HK-2 (cell line): ENCODE data around the gene MYO9B.
"Not testable (repeated sequence)": the region's sequence is repeated elsewhere in the genome, so short reads cannot be mapped to it uniquely, and the experiment has no call there.

Experiments
- DNase-seq: peaks from one replicate; pipeline ENCODE4 v3.0.0-alpha.2; 2018; ENCODE audit not compliant: unreplicated experiment

The MYO9B gene

DNA sequence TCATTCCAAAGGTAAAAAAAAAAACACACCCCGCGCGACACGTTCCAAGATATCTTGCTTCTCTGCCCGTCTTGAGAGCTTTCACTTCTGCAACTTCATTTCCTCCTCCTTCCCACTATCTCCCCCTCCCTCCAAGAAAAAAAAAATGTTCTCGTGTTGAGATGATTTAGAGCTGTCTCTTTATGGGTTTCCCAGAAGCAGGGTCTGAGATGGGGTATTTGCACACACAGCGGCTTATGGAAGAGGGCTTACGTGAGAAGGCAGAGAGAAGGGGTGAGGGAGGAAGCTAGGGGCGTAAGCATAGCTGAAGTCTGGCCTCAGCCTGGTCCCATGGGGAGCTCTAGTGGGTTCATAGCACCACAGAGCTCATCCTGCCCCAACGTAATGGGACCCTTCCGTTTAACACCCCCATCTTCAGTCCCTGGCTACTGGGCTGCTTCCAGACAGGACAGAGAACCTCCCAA, 108.3 kb downstream of the MYO9B start:
- no peak for DNase-seq

DNA sequence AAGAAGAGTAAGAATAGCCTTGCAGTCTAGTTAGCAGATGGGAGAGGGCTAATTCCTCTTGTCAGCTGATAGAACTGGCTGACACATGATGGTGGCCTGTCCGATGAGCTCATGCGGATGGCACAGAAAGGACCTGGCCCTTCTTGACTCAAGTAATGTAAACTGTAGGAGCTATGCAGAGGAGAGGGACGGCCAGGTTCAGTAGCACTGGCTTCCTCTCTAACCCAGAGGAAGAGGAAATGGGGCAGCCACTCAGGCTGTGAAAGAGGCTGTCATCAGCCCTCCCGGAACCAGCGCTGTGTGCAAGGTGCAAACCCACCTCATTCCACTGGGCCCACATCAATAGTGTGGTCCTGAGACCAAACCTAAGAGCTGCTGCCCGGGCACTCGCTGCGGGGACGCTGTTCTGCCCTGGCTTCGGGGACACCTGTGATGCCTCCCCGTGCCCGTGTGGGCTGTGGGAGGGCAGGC, 108.8 kb downstream of the MYO9B start:
- no peak for DNase-seq

DNA sequence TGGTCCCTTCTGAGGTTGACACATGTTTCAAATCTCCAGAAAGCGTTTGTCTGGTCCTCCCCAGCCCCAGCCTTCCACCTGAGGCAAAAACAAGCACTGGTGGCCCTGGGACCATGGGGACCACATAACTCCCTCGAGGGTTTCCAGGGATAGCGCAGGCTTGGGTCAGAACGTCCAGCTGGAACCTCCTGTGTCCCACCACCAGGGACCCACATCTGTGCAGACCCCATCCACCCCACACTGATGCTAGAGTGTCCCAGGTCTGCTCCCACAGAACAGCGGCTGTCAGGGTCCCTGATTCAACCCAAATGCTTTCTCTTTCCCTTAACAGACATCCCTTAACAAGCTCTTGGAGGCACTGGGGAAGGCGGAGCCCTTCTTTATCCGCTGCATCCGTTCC, 110.0 kb downstream of the MYO9B start:
- DNase-seq: no peak

DNA sequence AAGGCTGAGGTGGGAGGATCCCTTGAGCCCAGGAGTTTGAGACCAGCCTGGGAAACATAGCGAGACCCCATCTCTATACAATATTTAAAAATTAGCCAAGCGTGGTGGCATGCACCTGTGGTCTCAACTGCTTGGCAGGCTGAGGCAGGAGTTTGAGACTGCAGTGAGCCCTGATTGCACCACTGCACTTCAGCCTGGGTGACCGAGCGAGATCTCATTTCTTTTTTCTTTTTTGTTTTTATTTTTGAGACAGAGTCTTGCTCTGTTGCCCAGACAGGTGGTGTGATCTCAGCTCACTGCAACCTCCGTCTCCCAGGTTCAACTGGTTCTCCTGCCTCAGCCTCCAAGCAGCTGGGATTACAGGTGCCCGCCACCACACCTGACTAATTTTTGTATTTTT, 116.2 kb downstream of the MYO9B start:
- not testable (repeated sequence) for DNase-seq

DNA sequence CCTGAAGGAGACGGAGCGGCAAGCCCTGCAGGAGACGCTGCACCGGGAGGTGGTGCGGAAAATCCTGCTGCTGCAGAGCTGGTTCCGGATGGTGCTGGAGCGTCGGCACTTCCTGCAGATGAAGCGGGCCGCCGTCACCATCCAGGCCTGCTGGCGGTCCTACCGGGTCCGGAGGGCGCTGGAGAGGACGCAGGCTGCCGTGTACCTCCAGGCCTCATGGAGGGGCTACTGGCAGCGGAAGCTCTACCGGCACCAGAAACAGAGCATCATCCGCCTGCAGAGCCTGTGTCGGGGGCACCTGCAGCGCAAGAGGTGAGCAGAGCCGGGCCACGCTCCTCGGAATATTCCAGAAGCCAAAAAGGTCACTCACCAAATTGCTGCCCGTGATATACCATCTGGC, 117.2 kb downstream of the MYO9B start:
- no peak for DNase-seq

GRCh38 chr19:17194608-17195007, 119.0 kb downstream of the MYO9B start:
- no peak for DNase-seq

GRCh38 chr19:17195106-17195505, 119.5 kb downstream of the MYO9B start:
- no peak for DNase-seq

DNA sequence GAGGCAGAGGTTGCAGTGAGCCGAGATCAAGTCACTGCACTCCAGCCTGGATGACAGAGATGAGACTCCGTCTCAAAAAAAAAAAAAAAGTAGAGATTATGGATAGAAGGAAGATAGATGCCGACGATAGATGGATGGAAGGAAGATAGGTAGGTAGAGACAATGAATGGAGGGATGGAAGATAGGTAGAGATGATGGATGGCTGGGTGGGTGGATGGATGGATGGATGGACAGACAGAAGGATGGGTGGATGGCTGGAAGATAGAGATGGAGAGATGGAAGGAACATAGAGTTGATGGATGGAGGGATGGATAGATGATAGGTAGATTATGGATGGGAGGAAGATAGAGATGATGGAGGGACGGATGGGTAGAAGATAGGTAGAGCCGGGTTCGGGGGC, 121.0 kb downstream of the MYO9B start:
- no peak for DNase-seq

DNA sequence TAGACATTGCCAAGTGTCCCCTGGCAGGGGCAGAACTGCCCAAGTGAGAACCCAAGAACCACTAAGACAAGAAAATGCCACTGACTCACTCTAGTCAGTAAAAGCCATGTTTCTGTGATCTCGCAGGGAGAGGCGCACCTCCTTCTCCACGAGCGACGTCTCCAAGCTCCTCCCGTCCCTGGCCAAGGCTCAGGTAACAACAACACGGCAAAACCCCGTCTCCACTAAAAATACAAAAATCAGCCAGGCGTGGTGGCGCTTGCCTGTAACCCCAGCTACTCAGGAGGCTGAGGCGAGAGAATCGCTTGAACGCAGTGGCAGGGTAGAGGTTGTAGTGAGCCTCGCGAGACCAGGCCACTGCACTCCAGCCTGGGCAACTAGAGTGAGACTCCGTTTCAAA, 122.1 kb downstream of the MYO9B start:
- DNase-seq: no peak

- DNase-seq: no peak
Measured at GRCh38 chr19:17200408-17201079, 125.0 kb downstream of the MYO9B start.

DNA sequence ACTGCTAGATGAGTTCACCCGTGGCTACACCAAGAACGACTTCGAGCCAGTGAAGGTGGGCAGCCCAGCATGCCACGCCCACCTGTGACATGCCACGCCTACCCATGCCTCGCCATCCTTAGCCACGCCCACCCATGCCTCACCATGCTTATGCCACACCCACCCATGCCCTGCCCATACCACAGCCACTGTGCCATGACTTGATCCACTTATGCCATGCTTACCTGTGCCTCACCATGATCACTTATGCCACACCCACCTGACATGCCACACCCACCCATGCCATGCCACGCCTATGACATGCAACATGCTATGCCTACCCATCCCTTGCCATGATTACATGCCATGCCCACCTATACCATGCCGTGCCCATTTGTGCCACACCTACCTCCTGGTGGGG, 126.7 kb downstream of the MYO9B start:
- no peak for DNase-seq

DNA sequence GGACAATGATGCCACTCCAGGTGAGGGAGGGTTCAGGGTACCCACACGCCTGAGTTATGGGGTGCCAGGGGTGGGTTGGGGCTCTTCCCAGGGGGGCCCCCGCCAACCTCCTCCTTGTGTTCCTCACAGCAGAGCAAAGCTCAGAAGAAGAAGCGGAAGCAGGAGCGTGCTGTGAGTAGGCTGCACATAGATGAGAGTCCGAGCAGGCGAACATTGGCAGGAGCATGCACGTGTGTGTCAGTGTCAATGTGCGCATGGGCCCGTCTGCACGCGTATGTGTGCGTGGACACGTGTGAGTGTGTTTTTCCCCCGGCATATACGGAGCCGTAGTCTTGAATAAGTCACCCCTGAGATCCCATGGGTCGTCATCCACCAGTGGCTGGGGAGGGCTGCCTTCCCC, 127.1 kb downstream of the MYO9B start:
- DNase-seq: no peak

DNA sequence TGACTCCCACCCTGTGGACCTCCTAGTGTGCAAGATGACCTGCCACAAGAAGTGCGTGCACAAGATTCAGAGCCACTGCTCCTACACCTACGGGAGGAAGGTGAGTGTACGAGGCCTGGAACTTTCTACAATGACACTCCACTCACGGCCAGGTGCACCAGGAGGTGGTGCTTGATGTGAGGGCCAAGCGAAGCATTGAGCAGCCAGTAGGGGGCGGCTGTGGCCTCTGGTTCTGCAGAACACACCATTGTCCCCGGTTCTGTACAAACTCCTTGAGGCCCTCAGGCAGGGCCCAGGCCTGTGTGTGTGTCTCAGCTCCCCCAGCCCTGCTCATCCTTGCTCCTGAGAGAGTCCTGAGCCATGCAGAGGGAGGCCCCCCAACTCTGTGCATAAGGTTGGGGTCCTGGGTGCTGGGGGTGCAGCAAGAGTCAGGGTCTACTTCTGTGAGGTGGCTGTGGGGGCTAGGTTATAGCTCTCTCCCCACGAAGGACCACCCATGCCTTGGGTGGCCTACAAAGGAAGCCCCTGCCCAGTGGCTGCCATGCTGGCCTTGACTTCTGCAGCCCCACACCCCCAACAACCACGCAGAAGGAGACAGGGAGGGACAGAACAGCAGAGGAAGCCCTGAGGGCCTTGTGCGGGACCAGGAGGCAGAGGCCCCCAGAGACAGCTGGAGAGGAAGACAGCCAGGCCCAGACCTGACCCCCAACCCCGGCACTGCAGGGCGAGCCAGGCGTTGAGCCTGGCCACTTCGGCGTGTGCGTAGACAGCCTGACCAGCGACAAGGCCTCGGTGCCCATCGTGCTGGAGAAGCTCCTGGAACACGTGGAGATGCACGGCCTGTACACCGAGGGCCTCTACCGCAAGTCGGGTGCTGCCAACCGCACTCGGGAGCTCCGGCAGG, 129.9 kb downstream of the MYO9B start:
- peak; percentile 49 for DNase-seq

- DNase-seq: no peak
Measured at GRCh38 chr19:17206736-17207581, 131.4 kb downstream of the MYO9B start.

DNA sequence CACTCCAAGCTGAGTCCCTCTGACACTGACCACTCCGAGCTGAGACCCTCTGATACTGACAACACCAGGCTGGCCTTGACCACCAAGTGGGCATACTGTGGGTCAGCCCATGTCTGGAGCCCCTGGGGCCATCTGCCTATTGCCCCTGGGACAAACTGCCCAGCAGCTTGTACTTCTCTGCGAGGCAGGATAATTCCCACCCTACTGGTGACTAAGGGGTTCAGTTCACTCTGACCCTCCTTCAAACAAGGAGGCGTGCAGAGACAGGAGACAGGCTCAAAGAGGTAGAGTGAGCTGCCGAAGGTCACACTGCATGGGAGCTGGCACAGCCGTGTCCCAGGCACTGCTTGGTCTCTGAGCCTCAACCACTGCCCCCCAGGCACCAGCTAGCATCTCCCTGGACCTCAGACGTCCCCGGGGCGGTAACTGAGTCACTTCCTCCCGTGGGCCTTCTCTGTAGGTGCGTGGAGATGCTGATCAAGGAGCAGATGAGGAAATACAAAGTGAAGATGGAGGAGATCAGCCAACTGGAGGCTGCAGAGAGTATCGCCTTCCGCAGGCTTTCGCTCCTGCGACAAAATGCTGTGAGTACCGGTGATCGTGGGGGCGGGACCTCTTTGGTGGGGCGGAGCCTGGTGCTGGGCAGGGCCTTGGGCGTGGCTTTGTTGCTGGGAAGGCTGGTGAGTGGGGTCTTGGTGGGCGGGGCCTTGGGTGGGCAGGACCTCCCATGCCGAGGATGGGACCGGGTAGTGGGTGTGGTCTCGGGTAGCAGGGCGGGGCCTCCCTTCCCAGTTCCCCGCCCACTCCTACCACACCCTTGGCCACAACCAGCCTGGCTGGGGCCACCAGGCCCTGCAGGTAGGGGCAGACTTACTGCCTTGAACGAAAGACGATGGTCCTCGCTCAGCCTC, 133.8 kb downstream of the MYO9B start:
- DNase-seq: peak; percentile 24

GRCh38 chr19:17210296-17210695, 134.7 kb downstream of the MYO9B start:
- DNase-seq: no peak

- DNase-seq: no peak
Measured at GRCh38 chr19:17211547-17212446, 136.2 kb downstream of the MYO9B start.

GRCh38 chr19:17213334-17213733, 137.8 kb downstream of the MYO9B start:
- no peak for DNase-seq

- no peak for DNase-seq
Measured at GRCh38 chr19:17214508-17215126, 139.0 kb downstream of the MYO9B start.
